IPS-18a (cell line): ENCODE data around the gene UBALD1.

Experiments
- H3K27ac ChIP-seq: one replicate; pipeline ENCODE4 v1.5.1; 2013; ENCODE audit warnings: low read length
- H3K27me3 ChIP-seq: one replicate; pipeline ENCODE4 v1.6.1; 2013; ENCODE audit warnings: mild to moderate bottlenecking, low read length; ENCODE audit not compliant: control insufficient read depth, insufficient read depth
- H3K36me3 ChIP-seq: one replicate; pipeline ENCODE4 v1.6.1; 2013; ENCODE audit warnings: low read depth, low read length; ENCODE audit not compliant: control insufficient read depth
- H3K4me1 ChIP-seq: one replicate; pipeline ENCODE4 v1.6.1; 2013; ENCODE audit warnings: low read depth, low read length; ENCODE audit not compliant: control insufficient read depth
- H3K4me3 ChIP-seq: one replicate; pipeline ENCODE4 v1.5.1; 2013; ENCODE audit warnings: low read length
- H3K9ac ChIP-seq: one replicate; pipeline ENCODE4 v1.6.1; 2013; ENCODE audit warnings: mild to moderate bottlenecking, low read length, moderate library complexity
- H3K9me3 ChIP-seq: one replicate; pipeline ENCODE4 v1.6.1; 2013; ENCODE audit warnings: low read depth, low read length; ENCODE audit not compliant: control insufficient read depth

UBALD1 gene

GRCh38 chr16:4564661-4565267, 49.9 kb downstream of the UBALD1 start:
- Histone ChIP-seq H3K4me3 (no peak overlapping the region), H3K36me3 (no peaks in the 10 kb centered on the region), H3K27me3 (no peaks in the 10 kb centered on the region), H3K27ac (no peak overlapping the region), H3K9me3 (no peaks in the 10 kb centered on the region), H3K9ac (no peak overlapping the region), H3K4me1 (no peaks in the 10 kb centered on the region)

DNA sequence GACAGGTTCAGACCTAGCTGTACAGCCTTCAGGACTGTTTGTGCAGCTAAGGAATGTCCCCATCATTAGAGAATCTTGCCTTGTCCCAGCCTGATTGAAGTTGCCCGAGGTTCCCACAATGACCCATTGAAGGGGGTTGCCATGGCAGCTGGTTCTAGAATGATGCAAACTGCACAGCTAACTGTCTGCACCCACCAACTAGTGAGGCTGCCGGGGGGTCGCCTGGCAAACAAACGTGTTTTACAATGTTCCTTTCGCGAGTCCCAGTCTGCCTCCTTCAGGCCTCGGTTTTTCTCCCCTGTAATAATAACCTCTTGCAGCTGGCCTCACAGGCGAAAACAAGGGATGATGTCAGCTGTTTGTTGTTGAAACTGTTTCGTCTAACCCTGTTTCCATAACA, 53.1 kb downstream of the UBALD1 start:
- Histone ChIP-seq H3K9ac (no peak overlapping the region), H3K27ac (no peak overlapping the region), H3K36me3 (no peaks in the 10 kb centered on the region), H3K9me3 (no peaks in the 10 kb centered on the region), H3K27me3 (no peaks in the 10 kb centered on the region), H3K4me3 (no peak overlapping the region), H3K4me1 (no peaks in the 10 kb centered on the region)
